A549 treated with Mapracorat at 1 μM for 4 hours (cell line): ENCODE measurements around the gene DSEL. TPM values are rescaled to one million over a fixed set of nuclear protein-coding genes. Genes with fewer than 3 reads are reported as not detected.

Experiments used
- total RNA-seq: library from RNA; stranded (reverse); fragments of 200-300 nt; extraction: Qiagen RNA extraction; gene quantifications from 5 replicates; pipeline ENCODE4 v1.2.3, GENCODE V29; 2022

Gene DSEL
- total RNA-seq: 0.31 to 0.47 TPM (median 0.40 TPM) in 5 replicates

GRCh38 chr18:67516539-67517443 lies at the start of gene DSEL:
Gene DSEL, minus strand, starts transcription at chr18:67516720. Its CDS starts 2,112 bp downstream, at chr18:67514608.

